Stimulated activated CD8-positive, alpha-beta memory T cell treated with anti-CD3 and anti-CD28 coated beads, Interleukin-2, amount 100 ng/mL, for 48 hours (primary cell): ENCODE data around the gene STK24.

Experiments used
- DNase-seq, 2 donors: peaks; one replicate each; pipeline ENCODE4 v3.0.0-alpha.2; 2020; ENCODE audit warnings: low read depth in 2 of 2

Gene STK24

DNA sequence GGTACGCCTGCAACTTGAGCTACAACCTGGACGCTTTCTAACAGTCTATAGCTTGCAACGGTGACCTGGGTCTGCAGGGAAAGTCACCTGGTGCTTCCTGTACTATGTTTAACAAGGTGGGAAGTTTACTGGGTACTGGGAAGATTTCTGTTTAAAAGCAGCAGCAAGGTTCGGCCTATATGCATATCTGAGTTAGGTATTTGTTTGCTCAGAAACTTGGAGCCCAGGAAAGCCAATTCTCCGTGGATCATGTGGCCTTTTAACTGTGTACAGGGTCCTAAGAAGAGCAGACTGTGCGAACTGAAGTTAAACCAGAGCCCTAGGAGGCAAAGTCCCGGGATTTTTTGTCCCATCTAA is 103.1 kb downstream of the STK24 start:
- DNase-seq: no peak

DNA sequence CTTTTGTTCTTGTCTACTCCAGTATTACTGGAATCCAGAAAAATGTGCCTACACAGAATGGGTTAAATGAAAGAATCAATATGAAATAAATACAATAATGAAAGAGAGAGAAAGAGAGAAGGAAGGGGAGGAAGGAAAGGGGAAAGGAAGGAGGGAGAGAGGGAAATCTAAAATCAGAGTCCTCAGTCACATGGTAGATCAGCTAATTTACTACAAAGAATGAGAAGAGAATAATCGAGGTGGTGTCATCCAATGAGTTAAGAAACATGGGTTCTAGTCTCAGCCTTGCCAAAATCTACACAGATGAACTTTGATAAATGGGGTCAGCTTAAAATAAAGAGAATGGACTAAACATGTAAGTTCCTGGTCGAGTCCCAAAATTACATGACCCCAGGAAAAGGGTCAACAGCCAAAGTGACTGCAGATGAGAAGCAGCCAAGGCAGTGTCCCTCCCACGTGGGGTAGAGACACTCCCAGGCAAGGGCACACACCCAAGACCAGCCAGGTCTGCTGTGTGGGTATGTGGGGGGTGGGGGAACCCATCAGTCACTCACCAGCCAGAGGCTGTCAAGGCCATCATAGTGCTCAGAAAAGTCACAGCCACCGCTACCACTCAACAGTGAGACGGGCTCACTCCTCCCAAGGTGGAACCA is 103.6 kb downstream of the STK24 start:
- no peak for DNase-seq

DNA sequence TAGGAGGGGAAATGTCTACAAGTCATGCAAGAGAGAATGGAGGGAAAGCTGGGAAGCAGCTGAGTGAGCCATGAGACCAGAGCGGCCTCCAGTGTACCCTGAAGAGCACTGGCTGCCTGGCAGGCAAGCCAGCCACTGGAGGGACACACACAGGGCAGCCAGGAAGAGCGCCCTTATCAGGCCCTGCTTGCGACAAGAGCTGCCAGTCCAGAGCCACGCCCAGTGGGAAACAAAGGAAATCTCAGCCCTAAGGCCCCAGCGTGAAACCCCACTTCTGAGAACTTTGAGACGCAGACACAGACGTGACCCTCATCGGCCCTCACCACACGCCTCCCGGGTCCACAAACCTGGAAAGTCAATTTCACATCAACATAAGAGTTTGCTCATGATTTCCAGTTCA is 105.0 kb downstream of the STK24 start:
- DNase-seq: no peak

DNA sequence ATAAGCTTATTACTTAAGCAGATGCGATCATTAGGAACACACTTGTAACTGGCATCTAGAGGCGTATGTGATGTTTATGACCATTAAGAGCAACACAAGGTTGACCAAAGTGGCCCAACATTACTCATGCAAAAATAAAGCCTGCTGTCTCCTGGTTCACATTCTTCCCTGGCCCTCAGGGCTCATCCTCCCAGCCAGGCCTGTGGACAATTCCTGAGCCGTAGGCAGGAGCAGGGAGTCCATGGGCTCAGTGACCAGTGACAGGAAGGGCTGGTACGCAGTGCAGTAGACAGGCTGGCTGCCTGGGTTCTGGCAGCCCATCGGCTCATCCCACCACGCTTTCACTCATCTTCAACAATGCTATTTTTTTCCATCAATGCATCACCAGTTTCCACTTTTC is 106.0 kb downstream of the STK24 start:
- DNase-seq: no peak

DNA sequence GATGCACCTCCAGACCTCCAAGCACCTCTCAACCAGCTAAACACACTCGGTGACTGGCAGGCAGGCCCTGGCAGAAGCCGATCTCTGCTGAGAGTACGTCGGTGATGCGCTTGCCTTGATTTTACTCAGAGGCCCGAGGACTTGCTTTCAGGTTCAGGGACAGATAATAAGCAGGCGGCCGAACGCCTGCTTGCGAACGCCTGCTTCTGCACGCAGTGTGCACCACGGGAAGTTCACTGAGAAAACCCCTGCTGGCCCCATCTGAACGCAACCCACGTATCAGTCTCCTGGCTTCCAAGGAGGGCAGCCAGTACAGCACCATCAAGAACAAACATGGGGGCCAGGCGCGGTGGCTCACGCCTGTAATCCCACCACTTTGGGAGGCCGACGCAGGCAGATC is 108.0 kb downstream of the STK24 start:
- DNase-seq: no peak

DNA sequence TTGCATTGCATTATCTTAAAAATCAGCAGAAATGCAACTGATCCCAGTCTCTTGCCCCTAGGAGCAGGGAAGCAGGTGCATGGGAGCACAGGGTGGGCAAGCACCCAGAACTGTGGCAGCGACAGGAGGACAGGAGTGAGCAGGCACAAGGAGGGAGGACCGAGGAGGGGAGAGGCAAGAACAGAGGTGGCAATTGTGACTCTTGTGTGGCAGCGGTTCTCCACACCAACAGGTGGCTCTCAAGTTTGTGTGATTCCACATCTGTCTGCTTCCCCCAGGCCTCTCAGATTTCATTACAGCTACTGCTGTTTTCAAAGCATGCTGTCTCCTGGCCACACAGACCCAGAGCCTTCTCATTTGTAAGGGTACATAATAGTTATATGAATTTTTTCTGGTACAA is 108.5 kb downstream of the STK24 start:
- DNase-seq: no peak

DNA sequence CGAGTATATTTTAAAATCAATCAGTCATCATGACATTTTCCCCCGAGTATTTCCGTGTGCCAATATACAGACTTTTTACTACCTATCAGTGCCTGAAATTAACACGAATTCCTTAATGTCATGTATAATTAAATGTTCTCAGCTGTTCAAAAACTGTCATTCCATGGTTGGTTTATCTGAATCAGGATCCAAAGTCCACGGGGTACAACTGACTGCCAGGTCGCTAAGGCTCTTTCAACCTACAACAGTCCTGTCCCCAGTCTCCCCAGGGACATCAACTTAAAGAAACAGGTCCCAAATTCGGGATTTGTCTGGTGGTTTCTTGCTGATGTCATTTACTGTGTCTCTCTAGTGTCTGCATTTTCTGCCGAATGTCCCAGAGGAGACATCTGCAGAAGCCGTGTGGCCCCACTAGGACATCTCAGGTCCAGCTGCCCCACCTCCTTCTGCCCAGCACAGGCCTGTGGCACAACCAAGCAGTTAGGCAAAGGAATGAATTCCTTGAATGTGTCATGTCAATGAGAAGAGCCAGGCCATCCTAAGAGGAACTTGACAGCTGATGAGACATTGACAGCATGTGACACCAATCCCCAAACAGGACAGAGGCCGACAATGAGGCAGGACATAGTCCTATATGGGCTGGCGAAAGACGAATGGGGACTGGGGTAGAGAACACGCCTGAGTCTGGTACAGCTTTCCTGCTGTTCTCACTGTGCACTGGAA is 109.5 kb downstream of the STK24 start:
- no peak for DNase-seq

DNA sequence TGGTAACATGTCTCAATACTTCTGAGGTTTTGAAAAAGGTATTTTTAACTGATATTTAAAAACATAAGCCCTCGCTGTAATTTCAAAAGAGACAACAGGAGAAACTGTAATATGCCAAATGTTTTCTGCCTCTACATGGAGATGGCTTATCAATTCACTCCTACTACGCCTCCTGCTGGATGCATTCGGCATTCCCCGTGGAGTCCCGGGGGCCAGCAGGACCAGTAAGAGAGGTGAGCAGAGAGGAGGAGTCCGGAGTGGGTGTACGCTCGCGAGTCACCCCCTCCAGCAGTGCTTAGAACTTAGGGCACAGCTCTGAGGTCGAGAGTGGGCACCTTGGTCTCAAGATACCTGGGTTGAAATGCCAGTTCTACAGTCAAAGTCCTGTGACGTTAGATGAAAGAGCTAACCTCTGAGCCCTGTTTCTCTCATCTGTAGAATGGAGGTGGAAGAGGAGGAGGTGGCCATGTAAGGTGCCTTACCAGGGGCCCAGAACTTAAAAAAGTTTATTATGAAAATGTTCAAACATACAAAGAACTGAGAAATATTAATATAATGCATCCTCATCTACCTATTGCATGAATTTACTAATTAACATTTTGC is 110.2 kb downstream of the STK24 start:
- DNase-seq: no peak

DNA sequence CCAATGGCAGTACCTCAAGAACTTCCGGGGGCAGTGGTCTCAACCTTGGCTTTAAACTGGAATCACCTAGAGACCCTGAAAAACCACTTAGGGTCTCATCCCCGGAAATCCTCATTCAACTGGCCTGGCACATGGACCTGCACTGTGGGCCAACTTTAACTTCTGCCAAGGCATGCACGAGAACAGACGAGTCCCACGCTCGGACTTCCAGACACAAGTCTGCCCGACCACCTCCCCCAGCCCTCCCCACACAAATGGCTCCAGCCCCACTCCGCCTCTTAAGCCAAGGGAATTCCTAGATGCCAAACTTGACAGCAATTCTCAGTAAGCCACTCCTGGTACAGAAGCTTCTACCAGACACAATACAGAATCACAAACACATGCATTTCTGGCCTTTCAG is 114.0 kb downstream of the STK24 start:
- no peak for DNase-seq

DNA sequence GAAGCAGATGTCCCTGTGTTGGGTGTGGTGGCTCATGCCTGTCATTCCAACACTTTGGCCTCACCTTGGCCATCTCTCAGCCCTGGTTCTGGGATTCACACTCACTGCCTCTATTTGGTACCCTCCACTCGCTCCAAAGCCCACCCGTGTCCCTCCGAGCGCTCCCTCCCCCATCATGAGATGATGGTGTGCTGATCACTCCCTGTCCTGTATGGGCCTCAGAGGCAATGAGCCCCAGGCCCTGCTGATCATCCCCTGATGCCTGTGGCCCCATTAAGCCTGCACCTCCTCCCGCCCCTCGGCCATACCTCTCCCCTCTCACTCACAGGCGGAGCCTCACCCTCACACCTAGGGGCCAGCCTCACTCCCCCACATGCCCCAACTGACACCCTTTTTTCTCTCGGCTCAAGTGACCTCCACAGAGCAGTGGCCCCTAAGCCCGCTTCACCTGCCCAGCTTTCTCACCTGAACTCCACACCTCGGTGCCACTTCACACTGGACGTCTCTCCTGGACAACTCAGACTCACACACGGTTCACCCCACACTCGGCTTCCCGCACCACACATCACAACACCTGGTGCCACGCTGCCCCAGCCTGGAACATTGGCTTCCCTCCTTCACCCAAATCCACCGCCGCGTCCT is 114.5 kb downstream of the STK24 start:
- DNase-seq: no peak

DNA sequence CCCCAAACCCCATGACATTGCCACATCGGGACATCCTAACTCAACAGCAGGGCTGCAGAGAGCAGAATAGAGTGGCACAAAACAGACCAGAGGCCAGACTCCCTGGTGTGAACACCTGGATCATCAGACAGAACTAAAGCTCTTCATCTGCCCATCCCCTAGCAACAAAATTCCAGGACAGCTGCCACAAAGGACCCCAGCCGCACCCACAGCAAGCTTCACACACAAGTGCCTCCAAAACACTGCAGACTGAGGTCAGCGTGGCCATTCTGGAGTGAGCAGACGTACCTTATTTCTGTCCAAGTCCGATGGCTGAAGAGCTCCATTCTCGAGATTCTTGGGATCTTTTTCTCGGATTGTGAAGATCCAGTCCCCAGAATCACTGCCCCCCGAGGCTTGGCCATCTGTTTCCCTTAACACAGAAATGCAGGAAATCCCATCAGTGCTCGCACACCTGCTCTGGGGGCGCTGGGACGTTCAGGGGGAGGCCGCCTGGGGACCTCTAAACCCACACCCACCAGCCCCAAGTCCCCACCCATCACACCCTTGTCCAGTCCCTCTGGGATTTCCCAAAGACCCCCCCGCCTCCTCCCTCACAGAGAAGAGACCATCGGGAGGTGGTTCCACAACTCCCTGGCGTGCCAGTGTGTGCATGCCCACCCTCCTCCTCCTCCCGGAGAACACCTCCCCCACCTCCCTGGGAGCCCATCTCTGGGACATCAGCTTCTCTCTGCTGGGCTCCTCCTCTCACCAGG is 115.2 kb downstream of the STK24 start:
- DNase-seq: no peak

DNA sequence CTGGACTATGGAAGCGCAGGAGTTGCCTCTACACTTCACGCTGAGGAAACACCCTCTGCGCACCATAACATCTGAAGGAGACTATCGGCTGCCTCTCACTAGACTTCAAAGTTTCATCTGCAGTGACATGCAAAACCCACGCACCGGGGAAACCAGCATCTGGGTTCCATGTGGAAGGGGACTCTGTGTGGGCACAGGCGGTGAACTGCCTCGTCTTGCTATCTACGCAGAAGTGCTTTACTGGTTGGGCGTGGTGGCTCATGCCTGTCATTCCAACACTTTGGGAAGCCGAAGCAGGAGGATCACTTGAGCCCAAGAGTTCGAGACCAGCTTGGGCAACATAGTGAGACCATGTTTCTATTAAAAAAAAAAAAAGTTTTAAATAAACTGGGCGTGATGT is 116.4 kb downstream of the STK24 start:
- DNase-seq: no peak

DNA sequence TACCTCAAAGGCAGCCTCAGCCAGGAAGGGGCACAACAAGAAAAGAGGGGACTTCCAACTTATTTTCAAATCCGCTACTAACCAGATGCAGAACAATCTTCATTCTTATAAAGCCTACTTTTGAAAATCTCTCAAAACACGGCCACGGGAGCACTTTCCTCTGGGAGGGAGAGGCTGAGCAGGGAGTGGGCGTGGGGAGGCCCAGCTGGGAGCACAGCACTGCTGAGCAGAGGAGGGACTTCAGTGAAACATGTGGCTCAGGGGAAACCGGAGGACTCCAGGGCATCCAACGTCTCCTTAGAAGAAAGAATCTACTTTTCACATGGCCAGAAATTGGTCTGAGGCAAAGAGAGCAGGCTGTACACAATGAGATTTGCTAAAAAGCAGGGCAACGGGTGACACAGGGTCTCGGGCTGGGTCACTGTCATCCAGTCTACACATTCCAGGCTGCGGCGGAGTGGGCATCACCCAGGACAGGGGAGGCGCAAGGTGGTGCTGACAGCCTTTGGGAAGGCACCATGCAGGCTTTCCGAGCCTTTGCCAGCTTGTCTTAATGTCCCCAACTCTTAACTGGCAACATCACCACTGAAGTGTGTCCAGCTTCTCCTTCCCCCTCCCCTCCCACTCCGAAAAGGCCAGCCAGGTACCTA is 117.1 kb downstream of the STK24 start:
- no peak for DNase-seq

DNA sequence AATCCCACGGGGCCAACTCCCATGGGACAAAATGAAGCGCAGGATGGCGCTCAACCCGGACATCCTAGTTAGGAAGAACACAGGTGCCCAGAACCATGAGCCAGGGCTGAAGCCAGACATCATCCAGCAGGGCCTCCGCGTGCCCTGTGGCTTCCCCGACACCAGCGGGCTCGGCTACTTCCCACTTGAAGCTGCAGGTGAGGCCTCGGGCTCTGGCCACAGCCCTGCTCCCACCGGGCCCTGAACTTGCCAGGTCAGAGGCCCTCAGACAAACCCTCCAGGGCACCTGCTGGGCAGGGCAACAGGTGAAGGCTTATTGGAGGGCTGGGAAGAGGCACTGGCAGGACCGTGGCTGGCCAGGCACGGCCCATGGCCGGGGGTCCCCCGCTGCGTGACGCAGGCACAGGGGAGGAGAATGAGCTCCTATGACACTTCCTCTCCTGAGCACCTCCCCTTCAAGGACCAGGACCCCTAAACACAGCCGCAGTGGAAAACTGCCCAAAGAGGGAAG is 117.7 kb downstream of the STK24 start:
- no peak for DNase-seq

DNA sequence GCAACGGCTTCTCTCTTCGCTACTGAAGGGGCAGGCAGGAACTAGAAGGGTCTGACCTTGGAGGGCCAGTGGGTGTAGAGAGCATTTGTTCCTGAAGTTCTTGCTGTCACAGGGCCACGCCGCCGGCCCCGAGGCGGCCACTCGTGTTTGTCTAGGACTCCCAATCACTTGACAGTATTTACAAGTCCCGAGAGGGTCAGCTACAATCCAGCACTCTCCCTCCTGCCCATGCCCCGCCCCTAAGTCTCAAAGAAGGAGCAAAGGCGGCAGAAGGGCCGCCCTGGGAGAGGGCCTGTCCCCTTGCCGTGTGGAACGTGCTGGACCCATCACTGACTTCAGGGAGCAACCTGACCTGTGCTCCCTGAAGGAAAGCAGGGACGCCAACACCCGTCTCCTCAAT is 118.5 kb downstream of the STK24 start:
- no peak for DNase-seq

DNA sequence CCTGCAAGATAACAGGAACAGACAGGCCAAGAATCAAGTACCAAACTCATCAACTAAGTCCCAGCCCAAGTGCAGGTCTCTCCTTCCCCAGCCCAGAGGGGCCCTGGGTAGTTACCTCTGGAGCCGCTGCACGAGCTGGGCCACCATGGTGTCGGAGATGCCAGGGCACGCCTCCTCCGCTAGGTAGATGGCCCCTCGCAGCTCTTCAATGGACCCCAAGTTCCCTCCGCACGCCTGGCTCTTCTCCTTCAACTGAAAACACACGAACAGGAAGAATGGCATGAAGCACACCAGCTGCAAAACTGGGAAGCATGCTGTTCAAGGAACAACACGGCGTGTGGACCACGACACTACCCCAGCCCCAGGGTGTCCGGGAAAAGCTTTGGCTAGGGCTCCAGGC is 119.9 kb downstream of the STK24 start:
- DNase-seq: no peak

DNA sequence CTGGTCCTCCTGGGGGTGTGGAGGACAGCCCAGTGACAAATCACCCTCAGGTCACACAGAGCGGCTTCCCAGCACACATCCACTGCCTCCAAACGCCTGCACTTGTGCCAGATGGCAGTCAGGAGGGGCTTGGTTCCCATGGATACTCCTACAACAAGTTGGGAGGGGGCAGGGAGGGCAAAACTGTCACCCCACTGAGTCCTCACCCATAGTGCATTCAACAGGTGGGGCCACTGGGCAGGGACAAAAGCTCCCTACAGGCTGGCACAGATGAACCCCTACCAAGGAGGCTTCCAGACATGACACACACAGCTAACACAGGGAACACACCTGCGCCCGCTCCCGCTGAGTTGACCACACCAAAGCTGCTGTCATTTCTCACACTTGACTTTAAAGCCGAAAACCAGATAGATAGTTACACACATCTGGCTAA is 120.5 kb downstream of the STK24 start:
- DNase-seq: no peak

DNA sequence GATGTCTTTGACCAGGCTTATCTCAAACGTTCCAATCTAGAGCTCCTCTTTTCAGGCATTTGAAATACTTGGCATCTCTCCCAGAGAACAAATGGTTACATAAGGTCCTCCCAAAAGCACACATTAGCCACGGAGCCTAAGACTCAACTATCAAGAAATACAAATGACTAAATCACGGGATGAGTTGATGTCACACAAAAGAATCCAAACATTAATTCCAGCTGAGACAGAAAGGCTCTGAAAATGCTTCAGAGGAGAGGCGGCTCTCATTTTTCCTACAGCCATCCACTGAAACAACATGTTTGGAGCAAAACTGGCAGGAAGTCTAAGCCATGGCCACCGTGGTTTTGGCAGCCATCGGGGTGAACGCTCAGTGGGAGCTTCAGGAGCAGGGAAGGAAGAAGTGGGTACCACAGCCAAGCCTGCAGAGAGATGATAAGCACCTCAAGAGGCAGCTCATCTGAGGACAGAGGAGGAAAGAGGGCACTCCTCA is 122.5 kb downstream of the STK24 start:
- DNase-seq: no peak

DNA sequence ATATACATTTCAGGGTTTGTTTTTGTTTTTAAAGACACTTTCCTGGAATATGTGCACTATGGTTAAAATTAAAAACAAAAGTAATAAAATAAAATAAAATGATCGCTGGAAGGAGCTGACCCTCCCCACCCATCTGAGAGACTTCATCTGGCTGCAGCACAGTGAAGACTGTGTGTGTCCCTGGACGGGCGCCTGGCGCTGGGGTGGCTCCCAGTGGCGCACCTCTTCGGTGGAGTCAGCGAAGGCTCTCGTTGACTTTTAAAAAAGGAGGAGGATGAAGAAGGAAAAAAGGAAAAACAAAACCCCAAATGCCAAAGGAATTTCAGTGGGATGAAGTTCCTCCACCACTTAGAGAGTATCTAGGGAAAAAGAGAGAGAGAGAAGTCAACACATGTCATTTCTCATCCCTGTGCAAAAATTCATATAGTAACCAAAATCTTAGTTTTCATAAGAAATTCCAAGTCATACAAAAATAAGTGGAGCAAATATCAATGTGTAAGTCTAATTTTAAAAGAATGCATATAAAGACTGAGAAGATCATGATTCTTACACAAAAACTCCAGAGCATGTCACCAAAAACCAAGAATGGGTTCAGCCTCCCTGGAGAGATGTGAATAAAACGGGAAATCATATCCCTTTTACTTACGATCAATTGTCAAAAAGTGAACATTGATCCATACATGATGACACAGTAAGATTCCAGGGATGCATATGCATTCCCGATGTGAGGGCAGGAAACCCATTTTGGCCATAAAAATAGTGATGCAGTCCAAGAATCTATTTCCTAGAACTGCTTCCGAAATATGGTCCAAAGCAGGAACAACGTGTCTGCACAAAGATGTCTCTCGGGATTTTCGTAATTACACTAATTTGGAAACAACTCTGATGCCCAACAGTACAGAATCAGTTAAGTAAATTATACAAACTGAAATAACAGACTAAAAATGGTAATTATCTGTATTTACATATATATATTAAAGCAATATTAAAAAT is 123.8 kb downstream of the STK24 start:
- DNase-seq: no peak
